Stimulated activated CD4-positive, alpha-beta T cell treated with anti-CD3 and anti-CD28 coated beads, Interleukin-2, amount 100 ng/mL, for 24 hours (primary cell): ENCODE measurements around the gene TRIM2.
"Not testable (repeated sequence)": the region's sequence is repeated elsewhere in the genome, so short reads cannot be mapped to it uniquely, and the experiment has no call there.

Experiments
- DNase-seq, 2 donors: peaks; one replicate each; pipeline ENCODE4 v3.0.0-alpha.2; 2020

The TRIM2 gene

GRCh38 chr4:153204247-153204671 is at the start of gene TRIM2:
Gene TRIM2 (plus strand): TSS chr4:153204443. CDS start chr4:153204531, 88 bp downstream.
- no peak for DNase-seq

- DNase-seq = no peak
These were observed 48.6 kb upstream of the TRIM2 start for GRCh38 chr4:153155686-153156085.

GRCh38 chr4:153156263-153156662 is 48.0 kb upstream of the TRIM2 start:
- DNase-seq = peak in 1 of 2 donors; percentile 47

GRCh38 chr4:153156721-153157120 is 47.5 kb upstream of the TRIM2 start:
- no peak for DNase-seq

GRCh38 chr4:153159016-153159415 is 45.2 kb upstream of the TRIM2 start:
- no peak for DNase-seq

GRCh38 chr4:153159728-153160221 is 44.5 kb upstream of the TRIM2 start:
- no peak for DNase-seq

- DNase-seq = no peak
These were observed 43.4 kb upstream of the TRIM2 start for GRCh38 chr4:153160821-153161220.

- no peak for DNase-seq
These were observed 42.8 kb upstream of the TRIM2 start for GRCh38 chr4:153161226-153161963.

GRCh38 chr4:153165236-153165635 is 39.0 kb upstream of the TRIM2 start:
- not testable (repeated sequence) for DNase-seq

GRCh38 chr4:153166716-153167501 is 37.3 kb upstream of the TRIM2 start:
- no peak for DNase-seq

- DNase-seq = no peak
These were observed 34.5 kb upstream of the TRIM2 start for GRCh38 chr4:153169776-153170175.

GRCh38 chr4:153170407-153170806 is 33.8 kb upstream of the TRIM2 start:
- no peak for DNase-seq

- DNase-seq = no peak
These were observed 29.2 kb upstream of the TRIM2 start for GRCh38 chr4:153174821-153175567.

- no peak for DNase-seq
These were observed 27.3 kb upstream of the TRIM2 start for GRCh38 chr4:153176938-153177337.

GRCh38 chr4:153177841-153178240 is 26.4 kb upstream of the TRIM2 start:
- no peak for DNase-seq

- DNase-seq = no peak
These were observed 25.1 kb upstream of the TRIM2 start for GRCh38 chr4:153179100-153179499.

GRCh38 chr4:153181293-153181692 is 22.9 kb upstream of the TRIM2 start:
- no peak for DNase-seq

GRCh38 chr4:153181700-153182099 is 22.5 kb upstream of the TRIM2 start:
- DNase-seq = no peak

GRCh38 chr4:153183146-153183545 is 21.1 kb upstream of the TRIM2 start:
- no peak for DNase-seq

GRCh38 chr4:153185331-153185852 is 18.9 kb upstream of the TRIM2 start:
- DNase-seq = no peak

GRCh38 chr4:153186046-153186728 is 18.1 kb upstream of the TRIM2 start:
- no peak for DNase-seq
